ENCODE measurements around the gene TARBP1. TPM values are rescaled to one million over a fixed set of nuclear protein-coding genes. Genes with fewer than 3 reads are reported as not detected.
A peak's percentile ranks its signal among the peaks of the same experiment; 100 is the strongest.

TARBP1 gene
- total RNA-seq, 1 donor from 2014 or later, result 38.1 TPM

DNA sequence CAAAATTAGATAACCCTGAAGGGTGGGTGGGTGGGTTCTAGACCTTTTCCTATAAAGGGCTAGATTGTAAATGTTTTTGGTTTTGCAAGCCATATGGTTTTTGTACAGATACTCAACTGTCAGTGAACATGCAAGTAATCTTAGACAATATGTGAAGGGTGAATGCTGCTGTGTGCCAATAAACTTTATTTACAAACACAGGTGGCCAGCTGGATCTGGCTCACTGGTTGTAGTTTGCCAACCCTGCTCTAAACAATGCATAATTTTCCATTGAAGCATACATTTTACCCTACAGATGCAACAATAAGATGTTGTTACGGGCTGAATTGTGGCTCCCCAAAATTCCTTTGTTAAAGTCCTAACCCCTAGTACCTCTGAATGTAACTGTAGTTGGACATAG is 18.6 kb upstream of the TARBP1 start:
- Mint-ChIP-seq H3K4me1 (ENCODE audit: unreplicated experiment) (peaks cover 44% of the 10 kb centered on the region), H3K4me3 (no peak overlapping the region), H3K36me3 (no peaks in the 10 kb centered on the region), H3K27ac (no peak overlapping the region), H3K27me3 (no peaks in the 10 kb centered on the region), H3K9me3 (no peaks in the 10 kb centered on the region)
- DNase-seq (ENCODE audit: extremely low spot score, unreplicated experiment), result no peak
- TF ChIP-seq, protein P1, sequence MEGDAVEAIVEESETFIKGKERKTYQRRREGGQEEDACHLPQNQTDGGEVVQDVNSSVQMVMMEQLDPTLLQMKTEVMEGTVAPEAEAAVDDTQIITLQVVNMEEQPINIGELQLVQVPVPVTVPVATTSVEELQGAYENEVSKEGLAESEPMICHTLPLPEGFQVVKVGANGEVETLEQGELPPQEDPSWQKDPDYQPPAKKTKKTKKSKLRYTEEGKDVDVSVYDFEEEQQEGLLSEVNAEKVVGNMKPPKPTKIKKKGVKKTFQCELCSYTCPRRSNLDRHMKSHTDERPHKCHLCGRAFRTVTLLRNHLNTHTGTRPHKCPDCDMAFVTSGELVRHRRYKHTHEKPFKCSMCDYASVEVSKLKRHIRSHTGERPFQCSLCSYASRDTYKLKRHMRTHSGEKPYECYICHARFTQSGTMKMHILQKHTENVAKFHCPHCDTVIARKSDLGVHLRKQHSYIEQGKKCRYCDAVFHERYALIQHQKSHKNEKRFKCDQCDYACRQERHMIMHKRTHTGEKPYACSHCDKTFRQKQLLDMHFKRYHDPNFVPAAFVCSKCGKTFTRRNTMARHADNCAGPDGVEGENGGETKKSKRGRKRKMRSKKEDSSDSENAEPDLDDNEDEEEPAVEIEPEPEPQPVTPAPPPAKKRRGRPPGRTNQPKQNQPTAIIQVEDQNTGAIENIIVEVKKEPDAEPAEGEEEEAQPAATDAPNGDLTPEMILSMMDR (conservative IDR thresholded peaks at IDR 0.05), result no peak

DNA sequence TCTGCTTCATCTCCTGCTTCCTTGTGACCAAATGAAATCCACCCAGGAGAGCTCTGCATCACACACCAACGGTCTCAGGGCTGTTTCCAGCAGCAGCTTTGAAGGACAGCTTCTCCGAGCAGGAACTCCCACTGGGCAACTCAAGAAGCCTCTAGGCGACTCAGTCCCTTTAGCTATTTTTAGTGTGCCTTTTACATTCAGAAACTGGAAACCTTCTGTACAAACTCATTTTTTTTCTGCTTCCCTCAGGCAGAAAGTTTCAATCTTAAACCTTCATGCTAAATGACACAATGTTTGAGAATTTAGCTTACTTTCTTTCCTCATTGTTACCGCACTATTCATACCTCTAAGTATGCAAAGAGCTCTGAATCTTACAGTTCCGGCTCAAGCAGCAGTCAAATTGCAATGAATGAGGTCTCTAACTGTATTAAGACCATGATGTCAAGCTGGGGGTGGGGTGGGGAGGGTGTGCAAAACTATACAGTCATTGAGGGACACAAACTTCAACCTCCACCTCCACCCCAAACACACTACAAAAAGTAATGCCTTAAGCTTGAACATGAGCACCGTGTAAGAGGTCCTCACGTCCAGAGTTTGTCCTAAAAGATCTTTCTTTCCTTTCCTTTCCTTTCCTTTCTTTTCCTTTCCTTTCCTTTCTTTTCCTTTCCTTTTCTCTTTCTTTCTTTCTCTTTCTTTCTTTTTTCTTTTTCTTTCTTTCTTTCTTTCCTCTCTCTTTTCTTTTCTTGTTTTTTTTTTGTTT is 16.4 kb upstream of the TARBP1 start:
- peaks cover 38% of the 10 kb centered on the region for H3K4me1 Mint-ChIP-seq (ENCODE audit: unreplicated experiment)
- TF ChIP-seq, protein P1 (conservative IDR thresholded peaks at IDR 0.05), result no peak
- peak overlapping the region; percentile 95 for H3K27ac Mint-ChIP-seq
- DNase-seq (ENCODE audit: extremely low spot score, unreplicated experiment), result no peak
- H3K36me3 Mint-ChIP-seq, result no peaks in the 10 kb centered on the region
- peak overlapping the region; percentile 24 for H3K4me3 Mint-ChIP-seq
- no peaks in the 10 kb centered on the region for H3K9me3 Mint-ChIP-seq
- no peaks in the 10 kb centered on the region for H3K27me3 Mint-ChIP-seq

DNA sequence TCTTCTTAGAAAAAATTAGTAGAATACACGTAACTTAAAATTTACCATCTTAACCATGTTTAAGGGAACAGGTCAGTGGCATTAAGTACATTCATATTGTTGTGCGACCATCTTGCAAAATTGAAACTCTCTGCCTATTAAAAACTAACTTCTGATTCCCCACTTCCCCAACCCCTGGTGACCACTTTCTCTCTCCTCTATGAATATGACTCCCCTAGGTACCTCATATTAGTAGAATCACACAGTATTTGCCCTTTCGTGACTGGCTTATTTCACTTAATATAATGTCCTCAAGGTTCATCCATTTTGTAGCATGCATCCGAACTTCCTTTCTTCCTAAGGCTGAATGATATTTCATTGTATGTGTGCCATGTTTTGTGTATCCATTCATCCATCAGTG is 15.1 kb upstream of the TARBP1 start:
- Mint-ChIP-seq H3K27ac (peak overlapping the region; percentile 95), H3K4me1 (ENCODE audit: unreplicated experiment) (peaks cover 32% of the 10 kb centered on the region), H3K9me3 (no peaks in the 10 kb centered on the region), H3K4me3 (no peak overlapping the region), H3K36me3 (no peaks in the 10 kb centered on the region), H3K27me3 (no peaks in the 10 kb centered on the region)
- TF ChIP-seq, protein P1 (conservative IDR thresholded peaks at IDR 0.05), result no peak
- no peak for DNase-seq (ENCODE audit: extremely low spot score, unreplicated experiment)

DNA sequence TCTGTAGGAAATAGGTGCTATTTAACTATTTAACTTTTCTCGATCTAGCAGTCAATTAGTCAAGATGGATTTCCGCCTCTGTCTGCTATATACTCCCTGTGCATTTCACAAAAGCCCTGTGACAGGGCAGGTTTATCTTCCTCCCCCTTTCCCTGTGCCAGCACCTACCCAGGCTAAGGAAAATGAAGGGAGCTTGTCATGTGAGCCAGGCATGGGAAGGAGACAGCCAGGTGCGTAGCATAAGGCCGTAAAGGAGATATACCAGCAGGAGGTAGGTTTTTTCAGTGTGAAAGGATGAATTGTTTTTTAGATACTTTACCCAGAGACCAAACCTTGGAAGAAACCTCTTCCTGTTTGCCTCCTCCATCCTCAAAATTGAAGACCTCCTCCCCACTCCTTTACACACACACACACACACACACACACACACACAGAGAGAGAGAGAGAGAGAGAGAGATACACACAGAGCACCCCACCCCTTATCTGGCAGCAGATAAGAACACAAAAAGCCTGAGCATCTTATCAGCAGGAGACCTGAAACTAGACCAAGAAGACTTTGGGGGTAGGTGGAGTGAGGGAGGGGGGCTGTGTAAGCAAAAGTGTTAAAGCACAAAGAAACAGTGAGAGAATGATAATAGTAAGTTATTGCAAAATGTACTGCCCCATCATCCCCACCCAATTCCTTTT is 12.0 kb upstream of the TARBP1 start:
- no peaks in the 10 kb centered on the region for H3K27me3 Mint-ChIP-seq
- DNase-seq (ENCODE audit: extremely low spot score, unreplicated experiment), result no peak
- TF ChIP-seq, protein P1 (conservative IDR thresholded peaks at IDR 0.05), result no peak
- peak overlapping the region; percentile 79 for H3K27ac Mint-ChIP-seq
- no peaks in the 10 kb centered on the region for H3K36me3 Mint-ChIP-seq
- H3K9me3 Mint-ChIP-seq, result no peaks in the 10 kb centered on the region
- peak overlapping the region; percentile 47 for H3K4me3 Mint-ChIP-seq
- peaks cover 45% of the 10 kb centered on the region for H3K4me1 Mint-ChIP-seq (ENCODE audit: unreplicated experiment)

DNA sequence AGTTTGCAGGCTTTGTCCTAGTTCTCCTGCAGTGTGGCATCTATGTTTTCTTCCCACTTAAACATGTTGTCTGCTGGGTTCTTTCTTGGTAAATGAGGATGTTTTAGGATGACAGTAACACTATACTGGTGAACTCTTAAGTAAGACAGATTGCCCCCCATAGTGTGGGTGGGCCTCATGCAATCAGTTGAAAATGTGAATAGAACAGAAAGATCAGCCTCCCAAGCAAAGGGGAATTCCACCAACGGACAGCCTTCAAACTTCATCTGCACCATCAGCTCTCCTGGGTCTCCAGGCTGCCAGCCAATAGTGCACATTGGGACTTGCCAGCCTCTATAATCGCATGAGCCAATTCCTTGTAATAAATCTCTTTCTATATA is 10.7 kb upstream of the TARBP1 start:
- H3K9me3 Mint-ChIP-seq, result no peaks in the 10 kb centered on the region
- H3K36me3 Mint-ChIP-seq, result no peaks in the 10 kb centered on the region
- TF ChIP-seq, protein P1 (conservative IDR thresholded peaks at IDR 0.05), result no peak
- no peak overlapping the region for H3K4me3 Mint-ChIP-seq
- H3K4me1 Mint-ChIP-seq (ENCODE audit: unreplicated experiment), result peaks cover 36% of the 10 kb centered on the region
- no peak for DNase-seq (ENCODE audit: extremely low spot score, unreplicated experiment)
- no peaks in the 10 kb centered on the region for H3K27me3 Mint-ChIP-seq
- H3K27ac Mint-ChIP-seq, result peak overlapping the region; percentile 93
